ENCODE data around the gene SPATA45.
"Not testable (repeated sequence)": the region's sequence is repeated elsewhere in the genome, so short reads cannot be mapped to it uniquely, and the experiment has no call there.

GRCh38 chr1:212844521-212844920, 2.9 kb downstream of the SPATA45 start:
- not testable (repeated sequence) for TF ChIP-seq CTCF (conservative IDR thresholded peaks at IDR 0.05; ENCODE audit: low read length); EZH2phosphoT487 (IDR thresholded peaks at IDR 0.05; ENCODE audit: borderline replicate concordance)

Measured in Loucy (cell line).